Measurements from ENCODE around the gene BCL11B. TPM values are rescaled to one million over a fixed set of nuclear protein-coding genes. Genes with fewer than 3 reads are reported as not detected.

Gene BCL11B
- total RNA-seq, 2 donors from 2014 or later: 54.4 to 58.0 TPM

GRCh38 chr14:99244367-99244901, 27.6 kb downstream of the BCL11B start:
- Mint-ChIP-seq H3K36me3 (ENCODE audit: insufficient read depth in 2 of 2) (peaks cover under 1% of the 10 kb centered on the region in 2 donors), H3K27ac (peak overlapping the region; percentile 97), H3K4me3 (peak overlapping the region; percentile 90), H3K4me1 (ENCODE audit: low read depth) (peaks cover 82% of the 10 kb centered on the region), H3K27me3 (ENCODE audit: low read depth) (no peaks in the 10 kb centered on the region), H3K9me3 (no peaks in the 10 kb centered on the region)
- no peak for DNase-seq
- ATAC-seq (replicated peaks in 1 of 2): no peak

GRCh38 chr14:99242816-99243721, 28.9 kb downstream of the BCL11B start:
- H3K36me3 Mint-ChIP-seq (ENCODE audit: insufficient read depth in 2 of 2): peaks cover 2% of the 10 kb centered on the region in 2 donors
- H3K4me1 Mint-ChIP-seq (ENCODE audit: low read depth): peaks cover 82% of the 10 kb centered on the region
- no peaks in the 10 kb centered on the region for H3K27me3 Mint-ChIP-seq (ENCODE audit: low read depth)
- peak overlapping the region; percentile 97 for H3K27ac Mint-ChIP-seq
- ATAC-seq (replicated peaks in 1 of 2) (peak; percentile 27), DNase-seq (no peak)
- H3K4me3 Mint-ChIP-seq: peak overlapping the region; percentile 90
- no peaks in the 10 kb centered on the region for H3K9me3 Mint-ChIP-seq

GRCh38 chr14:99242238-99242637, 29.8 kb downstream of the BCL11B start:
- Mint-ChIP-seq H3K27me3 (ENCODE audit: low read depth) (no peaks in the 10 kb centered on the region), H3K4me1 (ENCODE audit: low read depth) (peaks cover 82% of the 10 kb centered on the region), H3K36me3 (ENCODE audit: insufficient read depth in 2 of 2) (peaks cover 2% of the 10 kb centered on the region in 2 donors), H3K9me3 (no peaks in the 10 kb centered on the region), H3K27ac (peak overlapping the region; percentile 97), H3K4me3 (peak overlapping the region; percentile 90)
- ATAC-seq (replicated peaks in 1 of 2): no peak
- DNase-seq: no peak

- H3K27ac Mint-ChIP-seq: peak overlapping the region; percentile 97
- peak; percentile 39 to 50 for ATAC-seq (replicated peaks in 1 of 2)
- peak in 1 of 2 donors; percentile 62 for DNase-seq
- H3K4me3 Mint-ChIP-seq: peak overlapping the region; percentile 90
- H3K36me3 Mint-ChIP-seq (ENCODE audit: insufficient read depth in 2 of 2): peaks cover 2% of the 10 kb centered on the region in 2 donors
- H3K27me3 Mint-ChIP-seq (ENCODE audit: low read depth): no peaks in the 10 kb centered on the region
- no peaks in the 10 kb centered on the region for H3K9me3 Mint-ChIP-seq
- H3K4me1 Mint-ChIP-seq (ENCODE audit: low read depth): peaks cover 84% of the 10 kb centered on the region
Measured at GRCh38 chr14:99241325-99242010, 30.5 kb downstream of the BCL11B start.

- Mint-ChIP-seq H3K4me3 (peak overlapping the region; percentile 90), H3K27ac (peak overlapping the region; percentile 97), H3K36me3 (ENCODE audit: insufficient read depth in 2 of 2) (peaks cover 2% of the 10 kb centered on the region in 2 donors), H3K9me3 (no peaks in the 10 kb centered on the region), H3K4me1 (ENCODE audit: low read depth) (peaks cover 91% of the 10 kb centered on the region), H3K27me3 (ENCODE audit: low read depth) (no peaks in the 10 kb centered on the region)
- peak; percentile 45 to 47 for ATAC-seq (replicated peaks in 1 of 2)
- no peak for DNase-seq
Measured at GRCh38 chr14:99240627-99241324, 31.2 kb downstream of the BCL11B start.

- ATAC-seq (replicated peaks in 1 of 2) (no peak), DNase-seq (no peak)
- no peaks in the 10 kb centered on the region for H3K9me3 Mint-ChIP-seq
- peak overlapping the region; percentile 90 for H3K4me3 Mint-ChIP-seq
- H3K4me1 Mint-ChIP-seq (ENCODE audit: low read depth): peaks cover 98% of the 10 kb centered on the region
- peak overlapping the region; percentile 97 for H3K27ac Mint-ChIP-seq
- H3K27me3 Mint-ChIP-seq (ENCODE audit: low read depth): no peaks in the 10 kb centered on the region
- H3K36me3 Mint-ChIP-seq (ENCODE audit: insufficient read depth in 2 of 2): peaks cover 2% of the 10 kb centered on the region in 2 donors
Measured at GRCh38 chr14:99239661-99240092, 32.3 kb downstream of the BCL11B start.

- H3K9me3 Mint-ChIP-seq: no peaks in the 10 kb centered on the region
- peaks cover 100% of the 10 kb centered on the region for H3K4me1 Mint-ChIP-seq (ENCODE audit: low read depth)
- H3K27ac Mint-ChIP-seq: peak overlapping the region; percentile 97
- DNase-seq (no peak), ATAC-seq (replicated peaks in 1 of 2) (no peak)
- H3K27me3 Mint-ChIP-seq (ENCODE audit: low read depth): no peaks in the 10 kb centered on the region
- H3K36me3 Mint-ChIP-seq (ENCODE audit: insufficient read depth in 2 of 2): peaks cover 2% of the 10 kb centered on the region in 2 donors
- peak overlapping the region; percentile 90 for H3K4me3 Mint-ChIP-seq
Measured at GRCh38 chr14:99238216-99238615, 33.8 kb downstream of the BCL11B start.

- peak overlapping the region; percentile 90 for H3K4me3 Mint-ChIP-seq
Measured at GRCh38 chr14:99237288-99237687, 34.7 kb downstream of the BCL11B start.

GRCh38 chr14:99236386-99237138, 35.4 kb downstream of the BCL11B start:
- Mint-ChIP-seq H3K4me1 (ENCODE audit: low read depth) (peaks cover 99% of the 10 kb centered on the region), H3K4me3 (peak overlapping the region; percentile 90), H3K27ac (peak overlapping the region; percentile 97), H3K27me3 (ENCODE audit: low read depth) (no peaks in the 10 kb centered on the region), H3K36me3 (ENCODE audit: insufficient read depth in 2 of 2) (peaks cover 2% of the 10 kb centered on the region in 2 donors), H3K9me3 (no peaks in the 10 kb centered on the region)
- ATAC-seq (replicated peaks in 1 of 2): no peak
- no peak for DNase-seq

More at GRCh38 chr14:99237288-99237687, 34.7 kb downstream of the BCL11B start:
- H3K27me3 Mint-ChIP-seq (ENCODE audit: low read depth): no peaks in the 10 kb centered on the region
- no peaks in the 10 kb centered on the region for H3K9me3 Mint-ChIP-seq
- peak overlapping the region; percentile 97 for H3K27ac Mint-ChIP-seq
- peaks cover 2% of the 10 kb centered on the region in 2 donors for H3K36me3 Mint-ChIP-seq (ENCODE audit: insufficient read depth in 2 of 2)
- DNase-seq: no peak
- peaks cover 100% of the 10 kb centered on the region for H3K4me1 Mint-ChIP-seq (ENCODE audit: low read depth)
- peak; percentile 7 to 14 for ATAC-seq (replicated peaks in 1 of 2)

GRCh38 chr14:99235582-99236320, 36.2 kb downstream of the BCL11B start:
- ATAC-seq (replicated peaks in 1 of 2) (no peak), DNase-seq (no peak)
- H3K4me1 Mint-ChIP-seq (ENCODE audit: low read depth): peaks cover 99% of the 10 kb centered on the region
- H3K27ac Mint-ChIP-seq: peak overlapping the region; percentile 97
- H3K4me3 Mint-ChIP-seq: peak overlapping the region; percentile 90
- no peaks in the 10 kb centered on the region for H3K27me3 Mint-ChIP-seq (ENCODE audit: low read depth)
- peaks cover 2% of the 10 kb centered on the region in 2 donors for H3K36me3 Mint-ChIP-seq (ENCODE audit: insufficient read depth in 2 of 2)
- H3K9me3 Mint-ChIP-seq: no peaks in the 10 kb centered on the region

- ATAC-seq (replicated peaks in 1 of 2) (peak; percentile 27 to 38), DNase-seq (peak; percentile 49 to 69)
- no peaks in the 10 kb centered on the region for H3K27me3 Mint-ChIP-seq (ENCODE audit: low read depth)
- H3K4me1 Mint-ChIP-seq (ENCODE audit: low read depth): peaks cover 99% of the 10 kb centered on the region
- H3K9me3 Mint-ChIP-seq: no peaks in the 10 kb centered on the region
- peaks cover 2 to 5% of the 10 kb centered on the region in 2 donors for H3K36me3 Mint-ChIP-seq (ENCODE audit: insufficient read depth in 2 of 2)
- H3K4me3 Mint-ChIP-seq: peak overlapping the region; percentile 90
- peak overlapping the region; percentile 40 for H3K27ac Mint-ChIP-seq
Measured at GRCh38 chr14:99234961-99235571, 36.9 kb downstream of the BCL11B start.

Measured in activated T-cell treated with anti-CD3 and anti-CD28 coated beads, Interleukin-2, amount 50 U/mL, for 72 hours (primary cell).